Prostate gland (tissue), 2 donors: ENCODE data around the gene MLLT10. TPM values are rescaled to one million over a fixed set of nuclear protein-coding genes. Genes with fewer than 3 reads are reported as not detected.

Experiments used
- DNase-seq: peaks from one replicate; pipeline ENCODE4 v3.0.0-alpha.2; 2019; ENCODE audit warnings: low spot score
- H3K27ac ChIP-seq, 2 donors: fragments of 200-600 bp; sonication (generic); 2 replicates each; pipeline ENCODE4 v1.5.1; 2017 to 2019
- H3K27me3 ChIP-seq: fragments of 200-600 bp; sonication (generic); replicated peaks from 2 replicates; pipeline ENCODE4 v1.5.1; 2019; ENCODE audit not compliant: insufficient read depth
- H3K36me3 ChIP-seq, 2 donors: fragments of 200-600 bp; sonication (generic); 1 replicate in 1 of 2; 2 replicates in 1 of 2; pipeline versions ENCODE4 v1.5.1 to v1.8.1; 2017 to 2019
- H3K4me1 ChIP-seq: fragments of 200-600 bp; sonication (generic); replicated peaks from 2 replicates; pipeline ENCODE4 v1.5.1; 2019
- H3K4me3 ChIP-seq, 2 donors: fragments of 200-600 bp; sonication (generic); 2 replicates each; pipeline ENCODE4 v1.5.1; 2017 to 2019
- H3K9me3 ChIP-seq: fragments of 200-600 bp; sonication (generic); 2 replicates; pipeline ENCODE4 v1.5.1; 2017
- CTCF ChIP-seq, 4 experiments: fragments of 200-600 bp in 2 of 4; fragments of 450-650 bp in 2 of 4; sonication (generic) in 2 of 4; IDR thresholded peaks; 1 replicate in 3 of 4; 2 replicates in 1 of 4; pipeline ENCODE4 v1.5.1; 2016 to 2019; ENCODE audit warnings: antibody characterized with exemption in 4 of 4, mild to moderate bottlenecking in 2 of 4, moderate library complexity in 2 of 4
- POLR2A ChIP-seq: fragments of 450-650 bp; IDR thresholded peaks from one replicate; pipeline ENCODE4 v1.6.1; 2016; ENCODE audit warnings: antibody characterized with exemption, mild to moderate bottlenecking
- POLR2AphosphoS5 ChIP-seq: sonication (generic); formaldehyde crosslinking; IDR thresholded peaks from one replicate; pipeline ENCODE4 v1.6.1; 2017; ENCODE audit warnings: antibody characterized with exemption
- WGBS: methylation state at CpG from one replicate; pipeline ENCODE4 v1.1.5; 2018; 5-methylcytosine and 5-hydroxymethylcytosine counted together
- intact Hi-C: fragments of 100-400 bp; cut with DNase I; formaldehyde crosslinking; loops from one replicate; pipeline ENCODE4 v1.14.2; 2022
- total RNA-seq, 2 donors: library from RNA; depleted of rRNA; stranded (reverse); fragments of >200 nt; gene quantifications; one replicate each; pipeline ENCODE4 v1.1.0, GENCODE V29; 2016

The MLLT10 gene
- total RNA-seq, 2 donors from 2014 or later = 31.2 to 68.3 TPM

- no peak for DNase-seq
- Histone ChIP-seq H3K4me1 (no peaks in the 10 kb centered on the region), H3K27ac (no peak overlapping the region), H3K9me3 (no peaks in the 10 kb centered on the region), H3K36me3 (no peaks in the 10 kb centered on the region), H3K4me3 (no peak overlapping the region), H3K27me3 (no peaks in the 10 kb centered on the region)
- 87% methylated on average over 2 of the region's 2 CpGs for WGBS
- TF ChIP-seq POLR2A (no peak), POLR2AphosphoS5 (no peak), CTCF (IDR thresholded peaks at IDR 0.05) (no peak)
- intact Hi-C loops = no loop called here
Measured at GRCh38 chr10:21512573-21513404, 21.2 kb upstream of the MLLT10 start.

- H3K27ac ChIP-seq = no peak overlapping the region
- intact Hi-C loops = no loop called here
- 83% methylated on average over 1 of the region's 1 CpG for WGBS
Measured at GRCh38 chr10:21513405-21513788, 20.6 kb upstream of the MLLT10 start.

GRCh38 chr10:21514129-21514817 lies 19.8 kb upstream of the MLLT10 start:
- 80% methylated on average over 6 of the region's 6 CpGs for WGBS

More at GRCh38 chr10:21513405-21513788, 20.6 kb upstream of the MLLT10 start:
- Histone ChIP-seq H3K9me3 (no peaks in the 10 kb centered on the region), H3K4me3 (no peak overlapping the region), H3K4me1 (no peaks in the 10 kb centered on the region), H3K27me3 (no peaks in the 10 kb centered on the region), H3K36me3 (no peaks in the 10 kb centered on the region)
- TF ChIP-seq POLR2AphosphoS5 (no peak), POLR2A (no peak), CTCF (IDR thresholded peaks at IDR 0.05) (no peak)
- no peak for DNase-seq

GRCh38 chr10:21514818-21515351 lies 19.1 kb upstream of the MLLT10 start:
- Histone ChIP-seq H3K27me3 (no peaks in the 10 kb centered on the region), H3K4me1 (no peaks in the 10 kb centered on the region)
- 70% methylated on average over 10 of the region's 10 CpGs for WGBS

More at GRCh38 chr10:21514129-21514817, 19.8 kb upstream of the MLLT10 start:
- H3K4me1 ChIP-seq = no peaks in the 10 kb centered on the region
- H3K27ac ChIP-seq = no peak overlapping the region
- intact Hi-C loops = no loop called here
- TF ChIP-seq POLR2AphosphoS5 (no peak), CTCF (IDR thresholded peaks at IDR 0.05) (no peak), POLR2A (no peak)
- no peak for DNase-seq
- H3K4me3 ChIP-seq = no peak overlapping the region
- no peaks in the 10 kb centered on the region for H3K9me3 ChIP-seq
- no peaks in the 10 kb centered on the region for H3K36me3 ChIP-seq
- no peaks in the 10 kb centered on the region for H3K27me3 ChIP-seq

More at GRCh38 chr10:21514818-21515351, 19.1 kb upstream of the MLLT10 start:
- no peak for DNase-seq
- H3K27ac ChIP-seq = no peak overlapping the region
- intact Hi-C loops = no loop called here
- no peaks in the 10 kb centered on the region for H3K36me3 ChIP-seq
- no peaks in the 10 kb centered on the region for H3K9me3 ChIP-seq
- no peak overlapping the region for H3K4me3 ChIP-seq
- no peak for TF ChIP-seq POLR2AphosphoS5
- TF ChIP-seq POLR2A = no peak
- TF ChIP-seq CTCF (IDR thresholded peaks at IDR 0.05) = no peak
